GM19193 (cell line): ENCODE data around the gene CCDC194.

Source experiments
- POLR2A ChIP-seq: IDR thresholded peaks from 4 replicates; pipeline ENCODE4 v1.6.1; 2011; ENCODE audit not compliant: insufficient read depth, insufficient read length; ENCODE audit errors: extremely low read depth

The CCDC194 gene

GRCh38 chr19:17358395-17358794, 35.6 kb downstream of the CCDC194 start:
- no peak for TF ChIP-seq POLR2A

- no peak for TF ChIP-seq POLR2A
Observed at GRCh38 chr19:17357724-17358123, 36.3 kb downstream of the CCDC194 start.

- no peak for TF ChIP-seq POLR2A
Observed at GRCh38 chr19:17357078-17357666, 36.8 kb downstream of the CCDC194 start.

- no peak for TF ChIP-seq POLR2A
Observed at GRCh38 chr19:17353386-17353785, 40.6 kb downstream of the CCDC194 start.

- no peak for TF ChIP-seq POLR2A
Observed at GRCh38 chr19:17352608-17353280, 41.3 kb downstream of the CCDC194 start.

GRCh38 chr19:17351815-17352435, 42.1 kb downstream of the CCDC194 start:
- no peak for TF ChIP-seq POLR2A

- TF ChIP-seq POLR2A, result no peak
Observed at GRCh38 chr19:17348700-17349099, 45.3 kb downstream of the CCDC194 start.

- no peak for TF ChIP-seq POLR2A
Observed at GRCh38 chr19:17347877-17348276, 46.1 kb downstream of the CCDC194 start.

GRCh38 chr19:17347361-17347760, 46.6 kb downstream of the CCDC194 start:
- TF ChIP-seq POLR2A, result no peak

GRCh38 chr19:17346109-17346671, 47.8 kb downstream of the CCDC194 start:
- TF ChIP-seq POLR2A, result no peak

- TF ChIP-seq POLR2A, result no peak
Observed at GRCh38 chr19:17341845-17342244, 52.2 kb downstream of the CCDC194 start.

- no peak for TF ChIP-seq POLR2A
Observed at GRCh38 chr19:17341386-17341785, 52.6 kb downstream of the CCDC194 start.

GRCh38 chr19:17340871-17341357, 53.1 kb downstream of the CCDC194 start:
- no peak for TF ChIP-seq POLR2A
